Kidney epithelial cell (primary cell): Measurements from ENCODE around the gene COMMD1. TPM values are rescaled to one million over a fixed set of nuclear protein-coding genes. Genes with fewer than 3 reads are reported as not detected.

ENCODE experiments used
- DNase-seq: peaks from one replicate; pipeline ENCODE4 v3.0.0-alpha.2; 2010; ENCODE audit warnings: low read depth
- H3K27me3 ChIP-seq: 2 replicates; pipeline ENCODE4 v1.6.0; 2011; ENCODE audit warnings: low read length; ENCODE audit not compliant: control insufficient read depth, insufficient read depth
- H3K36me3 ChIP-seq: 2 replicates; pipeline ENCODE4 v1.5.1; 2011; ENCODE audit warnings: low read length; ENCODE audit not compliant: control insufficient read depth, insufficient read depth
- H3K4me3 ChIP-seq: 2 replicates; pipeline ENCODE4 v1.5.1; 2011; ENCODE audit warnings: low read depth, mild to moderate bottlenecking, control low read depth, low read length
- total RNA-seq: library from RNA; depleted of rRNA; stranded (reverse); fragments of >200 nt; gene quantifications from 2 replicates; pipeline ENCODE4 v1.2.3, GENCODE V29; 2015
- TF ChIP-seq, protein P1 (sequence below): IDR thresholded peaks from 2 replicates; pipeline ENCODE4 v1.5.1; 2011; ENCODE audit warnings: mild to moderate bottlenecking, moderate library complexity, low read length, control low read depth, inconsistent platforms; ENCODE audit not compliant: insufficient read depth, poor library complexity, severe bottlenecking

Gene COMMD1
- total RNA-seq, 1 donor from 2014 or later = 44.1 TPM

DNA sequence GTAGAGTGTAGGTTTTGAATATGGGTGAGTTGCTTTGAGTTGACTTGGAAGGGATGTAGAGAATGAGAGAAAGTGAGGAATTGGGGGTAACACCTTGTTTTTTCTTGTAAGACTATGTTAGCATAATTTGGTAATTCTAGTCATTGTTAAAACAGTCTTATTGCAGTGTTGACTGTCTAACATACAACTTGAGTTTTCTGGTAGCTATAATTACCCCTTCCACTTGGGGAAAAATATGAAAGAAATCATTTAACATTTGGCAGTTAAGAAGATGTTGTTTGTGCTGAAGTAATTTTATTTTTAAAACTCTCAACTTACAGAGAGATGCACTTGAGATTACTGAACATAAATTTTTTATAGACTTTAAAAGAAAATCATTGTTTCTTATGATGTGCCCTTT lies 108.2 kb downstream of the COMMD1 start:
- no peak for DNase-seq
- TF ChIP-seq, protein P1, sequence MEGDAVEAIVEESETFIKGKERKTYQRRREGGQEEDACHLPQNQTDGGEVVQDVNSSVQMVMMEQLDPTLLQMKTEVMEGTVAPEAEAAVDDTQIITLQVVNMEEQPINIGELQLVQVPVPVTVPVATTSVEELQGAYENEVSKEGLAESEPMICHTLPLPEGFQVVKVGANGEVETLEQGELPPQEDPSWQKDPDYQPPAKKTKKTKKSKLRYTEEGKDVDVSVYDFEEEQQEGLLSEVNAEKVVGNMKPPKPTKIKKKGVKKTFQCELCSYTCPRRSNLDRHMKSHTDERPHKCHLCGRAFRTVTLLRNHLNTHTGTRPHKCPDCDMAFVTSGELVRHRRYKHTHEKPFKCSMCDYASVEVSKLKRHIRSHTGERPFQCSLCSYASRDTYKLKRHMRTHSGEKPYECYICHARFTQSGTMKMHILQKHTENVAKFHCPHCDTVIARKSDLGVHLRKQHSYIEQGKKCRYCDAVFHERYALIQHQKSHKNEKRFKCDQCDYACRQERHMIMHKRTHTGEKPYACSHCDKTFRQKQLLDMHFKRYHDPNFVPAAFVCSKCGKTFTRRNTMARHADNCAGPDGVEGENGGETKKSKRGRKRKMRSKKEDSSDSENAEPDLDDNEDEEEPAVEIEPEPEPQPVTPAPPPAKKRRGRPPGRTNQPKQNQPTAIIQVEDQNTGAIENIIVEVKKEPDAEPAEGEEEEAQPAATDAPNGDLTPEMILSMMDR = no peak
- Histone ChIP-seq H3K36me3 (no peaks in the 10 kb centered on the region), H3K4me3 (no peak overlapping the region), H3K27me3 (no peaks in the 10 kb centered on the region)

DNA sequence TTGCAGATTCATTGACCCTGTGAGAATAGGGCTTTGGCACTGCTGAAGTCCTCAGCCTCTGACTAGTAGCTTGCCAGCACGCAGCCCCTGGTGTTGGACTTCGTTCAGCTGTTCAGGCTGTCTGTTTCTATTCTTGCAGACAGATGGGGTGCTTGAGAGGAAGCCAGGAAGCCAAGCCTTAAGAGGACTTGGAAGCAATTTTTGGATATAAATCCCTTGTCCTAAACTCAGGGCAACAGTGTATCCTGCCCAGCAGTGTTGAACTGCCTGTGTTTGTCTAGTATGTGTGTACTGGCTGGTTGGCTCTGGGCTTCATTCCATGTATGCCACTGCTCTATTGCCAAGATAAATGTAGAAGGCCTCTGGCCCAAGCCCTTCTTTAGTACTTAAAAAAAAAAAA lies 108.6 kb downstream of the COMMD1 start:
- TF ChIP-seq, protein P1 = no peak
- Histone ChIP-seq H3K4me3 (no peak overlapping the region), H3K27me3 (no peaks in the 10 kb centered on the region), H3K36me3 (no peaks in the 10 kb centered on the region)
- DNase-seq = no peak

DNA sequence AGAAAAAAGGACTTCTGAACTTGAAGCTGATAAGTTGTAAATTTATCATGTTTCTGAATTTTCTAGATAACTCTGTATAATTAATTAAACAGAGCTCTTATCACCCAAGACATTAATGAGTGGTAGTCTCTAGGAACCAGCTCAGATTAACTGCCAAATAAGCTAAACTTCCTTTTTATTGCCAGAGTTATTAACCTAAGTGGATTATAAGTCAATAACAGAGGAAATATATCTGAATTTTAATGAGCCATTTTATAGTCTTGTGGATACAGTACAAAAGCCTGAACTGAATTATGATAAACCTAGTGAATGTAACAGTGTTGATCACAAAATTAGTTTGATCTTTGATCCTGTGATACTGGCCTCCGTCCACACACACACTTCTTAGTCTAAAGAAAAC lies 111.5 kb downstream of the COMMD1 start:
- TF ChIP-seq, protein P1 = no peak
- Histone ChIP-seq H3K36me3 (no peaks in the 10 kb centered on the region), H3K27me3 (no peaks in the 10 kb centered on the region), H3K4me3 (no peak overlapping the region)
- no peak for DNase-seq

DNA sequence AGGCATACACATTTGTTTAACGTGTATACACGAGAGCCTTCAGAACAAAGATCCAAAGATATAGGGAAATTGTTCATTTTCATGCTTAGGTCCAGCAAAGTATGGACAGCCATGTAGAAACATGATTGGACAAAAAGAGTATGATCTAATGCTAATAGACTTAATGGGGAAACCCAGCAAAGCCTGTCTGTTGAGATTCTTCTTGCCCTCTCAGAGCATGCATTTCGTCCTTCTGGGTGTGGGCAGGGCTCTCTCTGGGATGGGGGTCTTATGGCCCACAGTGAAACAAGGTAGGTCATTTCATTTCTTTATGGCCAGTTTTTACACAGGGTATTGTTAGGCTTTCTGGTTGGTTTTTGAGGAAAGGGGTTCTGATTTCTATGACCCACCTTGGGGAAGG lies 124.4 kb downstream of the COMMD1 start:
- Histone ChIP-seq H3K27me3 (no peaks in the 10 kb centered on the region), H3K36me3 (no peaks in the 10 kb centered on the region), H3K4me3 (no peak overlapping the region)
- TF ChIP-seq, protein P1 = no peak
- DNase-seq = no peak

DNA sequence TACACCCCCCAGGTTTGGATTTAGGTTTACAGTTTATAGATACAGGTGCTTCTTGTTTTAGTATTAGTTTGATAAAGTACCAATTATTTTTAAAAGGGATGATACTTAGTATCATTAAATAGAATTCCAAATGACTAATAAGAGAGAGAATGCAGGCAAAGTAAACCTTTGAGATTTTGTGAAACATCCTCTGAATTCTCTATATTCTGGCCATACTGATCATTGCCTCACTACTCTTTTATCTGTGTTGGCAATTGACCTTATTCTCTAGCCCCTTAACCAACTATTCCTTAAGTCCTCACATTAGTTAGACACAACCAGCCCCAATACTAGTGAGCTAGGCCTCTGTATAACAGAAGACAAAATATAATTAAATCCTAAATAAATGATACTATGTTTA lies 125.4 kb downstream of the COMMD1 start:
- H3K27me3 ChIP-seq = no peaks in the 10 kb centered on the region
- H3K36me3 ChIP-seq = no peaks in the 10 kb centered on the region
- no peak overlapping the region for H3K4me3 ChIP-seq
- TF ChIP-seq, protein P1 = no peak
- no peak for DNase-seq

DNA sequence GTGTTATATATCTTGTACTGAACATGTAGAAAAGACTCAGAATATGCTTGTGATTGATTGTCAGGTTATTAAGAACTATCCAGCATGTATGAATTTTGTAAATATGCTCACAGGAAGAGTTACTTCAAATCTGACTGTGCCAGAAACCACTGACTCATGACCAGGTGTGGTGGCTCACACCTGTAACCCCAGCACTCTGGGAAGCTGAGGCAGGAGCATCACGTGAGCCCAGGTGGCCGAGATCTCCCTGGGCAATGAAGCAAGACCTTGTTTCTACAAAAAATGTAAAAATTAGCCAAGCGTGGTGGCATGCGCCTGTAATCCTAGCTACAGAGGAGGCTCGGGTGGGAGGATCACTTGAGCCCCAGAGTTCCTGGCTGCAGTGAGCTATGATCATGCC lies 126.6 kb downstream of the COMMD1 start:
- H3K36me3 ChIP-seq = no peaks in the 10 kb centered on the region
- DNase-seq = no peak
- no peaks in the 10 kb centered on the region for H3K27me3 ChIP-seq
- no peak overlapping the region for H3K4me3 ChIP-seq
- TF ChIP-seq, protein P1 = no peak
